GM12878 (cell line): ENCODE data around the gene ZNF98.

Source experiments
- ASH2L ChIP-seq: fragments of 300-600, 200-600 bp; sonication (generic); IDR thresholded peaks from 2 replicates; pipeline ENCODE4 v1.6.1; 2017; ENCODE audit warnings: low read depth, mild to moderate bottlenecking, borderline replicate concordance
- BHLHE40 ChIP-seq, 2 experiments: fragments of 450-650 bp in 1 of 2; IDR thresholded peaks; 2 replicates each; pipeline ENCODE4 v1.6.1; 2011 to 2017; ENCODE audit warnings: low read depth in 2 of 2, borderline replicate concordance in 1 of 2, improper control_type of control experiment in 1 of 2, low read length in 1 of 2, mild to moderate bottlenecking in 1 of 2
- CTCF ChIP-seq, 3 experiments: IDR thresholded peaks in 2 of 3; conservative IDR thresholded peaks in 1 of 3; 2 replicates each; pipeline ENCODE4 v1.5.1; 2011; ENCODE audit warnings: low read depth in 3 of 3, low read length in 3 of 3, mild to moderate bottlenecking in 3 of 3, control low read depth in 2 of 3, moderate library complexity in 2 of 3, inconsistent platforms in 1 of 3, mixed read lengths in 1 of 3; ENCODE audit not compliant: control insufficient read depth in 2 of 3, insufficient read depth in 1 of 3; ENCODE audit errors: extremely low read depth in 1 of 3
- E4F1 ChIP-seq: fragments of 450-650 bp; IDR thresholded peaks from 2 replicates; pipeline ENCODE4 v1.6.1; 2018; ENCODE audit warnings: borderline replicate concordance, mild to moderate bottlenecking; ENCODE audit not compliant: partially characterized antibody
- ELK1 ChIP-seq: IDR thresholded peaks from 2 replicates; pipeline ENCODE4 v1.6.1; 2012; ENCODE audit warnings: low read depth, low read length, improper control_type of control experiment
- HSF1 ChIP-seq: fragments of 150-350 bp; IDR thresholded peaks from 2 replicates; pipeline ENCODE4 v1.6.1; 2014; ENCODE audit warnings: mild to moderate bottlenecking, low read depth, low read length
- NR2F1 ChIP-seq: fragments of 450-650 bp; conservative IDR thresholded peaks from 2 replicates; pipeline ENCODE4 v1.6.1; 2017; ENCODE audit warnings: mild to moderate bottlenecking
- SP1 ChIP-seq: IDR thresholded peaks from one replicate; pipeline ENCODE4 v1.6.1; 2011; ENCODE audit warnings: low read depth, low read length
- ZNF384 ChIP-seq: IDR thresholded peaks from 2 replicates; pipeline ENCODE4 v1.6.1; 2012; ENCODE audit warnings: low read depth, mild to moderate bottlenecking, low read length, improper control_type of control experiment, borderline replicate concordance

GRCh38 chr19:22422211-22422610 lies at the start of gene ZNF98:
- no peak for TF ChIP-seq CTCF (IDR thresholded peaks at IDR 0.05 in 2 of 3, conservative IDR thresholded peaks at IDR 0.05 in 1 of 3; ENCODE audit: control insufficient read depth in 2 of 3, extremely low read depth in 1 of 3, insufficient read depth in 1 of 3, low read depth in 3 of 3, low read length in 3 of 3)
- TF ChIP-seq HSF1, result no peak
- no peak for TF ChIP-seq BHLHE40 (IDR thresholded peaks at IDR 0.05; ENCODE audit: borderline replicate concordance in 1 of 2, low read depth in 2 of 2, low read length in 1 of 2)
- TF ChIP-seq ELK1, result no peak
- no peak for TF ChIP-seq NR2F1
- TF ChIP-seq E4F1, result no peak
- no peak for TF ChIP-seq ASH2L
- no peak for TF ChIP-seq ZNF384
- TF ChIP-seq SP1, result no peak
